Endothelial cell of umbilical vein (primary cell): Measurements from ENCODE around the gene DDX54. TPM values are rescaled to one million over a fixed set of nuclear protein-coding genes. Genes with fewer than 3 reads are reported as not detected.

Experiments
- BruUV-seq: library from RNA; stranded (reverse); fragments of 400-500 nt; replicated peaks from 2 replicates; lab custom pipeline; 2021; lab: Mats Ljungman, UMichigan
- CTCF ChIA-PET: fragments of 300-600, 350-600 bp; sonication (Branson Sonifier 250); formaldehyde crosslinking; loops from one replicate; lab custom pipeline; 2021; ENCODE audit warnings: antibody characterized with exemption, inconsistent platforms; lab: Charles Lee
- POLR2A ChIA-PET: fragments of 300-600, 350-600 bp; sonication (Branson Sonifier 250); formaldehyde crosslinking; loops from one replicate; lab custom pipeline; 2021; ENCODE audit warnings: antibody characterized with exemption, inconsistent platforms; lab: Charles Lee
- DNase-seq: peaks from one replicate; pipeline ENCODE4 v3.0.0-alpha.2; 2011; ENCODE audit warnings: low read depth, low spot score
- FAIRE-seq: peaks from 2 replicates; lab custom pipeline; 2011; peaks lifted over from hg19 to GRCh38; lab: Jason Lieb, UNC
- H2AFZ ChIP-seq: 2 replicates; pipeline ENCODE4 v1.6.0; 2012; ENCODE audit warnings: low read depth, low read length, control low read depth, inconsistent platforms
- H3K27ac ChIP-seq: 2 replicates; pipeline ENCODE4 v1.5.1; 2011; ENCODE audit warnings: low read depth, mild to moderate bottlenecking, control low read depth, low read length, moderate library complexity; ENCODE audit not compliant: insufficient read depth
- H3K27me3 ChIP-seq, 2 experiments: 2 replicates each; pipeline versions ENCODE4 v1.6.0 to v1.6.1; 2011; ENCODE audit warnings: low read length in 2 of 2, mixed read lengths in 1 of 2; ENCODE audit not compliant: control insufficient read depth in 2 of 2, insufficient read depth in 2 of 2
- H3K36me3 ChIP-seq, 2 experiments: 2 replicates in 1 of 2; 3 replicates in 1 of 2; pipeline ENCODE4 v1.5.1; 2011; ENCODE audit warnings: low read length in 2 of 2, mild to moderate bottlenecking in 1 of 2, moderate library complexity in 1 of 2; ENCODE audit not compliant: control insufficient read depth in 2 of 2, insufficient read depth in 2 of 2; ENCODE audit errors: extremely low read depth in 1 of 2
- H3K4me1 ChIP-seq: 3 replicates; pipeline ENCODE4 v1.5.1; 2011; ENCODE audit warnings: mild to moderate bottlenecking, low read length; ENCODE audit not compliant: control insufficient read depth, insufficient read depth; ENCODE audit errors: extremely low read depth
- H3K4me2 ChIP-seq: 2 replicates; pipeline ENCODE4 v1.6.1; 2011; ENCODE audit warnings: low read length, control low read depth, mixed read lengths; ENCODE audit not compliant: insufficient read depth
- H3K4me3 ChIP-seq, 3 experiments: fragments of 200-600 bp in 1 of 3; sonication (generic), shearing (Covaris generic) in 1 of 3; replicated peaks in 1 of 3; 2 replicates each; pipeline ENCODE4 v1.5.1; 2011 to 2016; ENCODE audit warnings: control low read depth in 3 of 3, low read length in 3 of 3, mild to moderate bottlenecking in 2 of 3, inconsistent platforms in 1 of 3, low read depth in 1 of 3, moderate library complexity in 1 of 3; ENCODE audit not compliant: insufficient read depth in 1 of 3
- H3K79me2 ChIP-seq: 2 replicates; pipeline ENCODE4 v1.6.0; 2012; ENCODE audit warnings: low read length, inconsistent platforms; ENCODE audit not compliant: control insufficient read depth, insufficient read depth
- H3K9ac ChIP-seq: replicated peaks from 2 replicates; pipeline ENCODE3; 2011; ENCODE audit warnings: low read length, control low read depth; ENCODE audit not compliant: insufficient read depth; ENCODE audit errors: extremely low read depth
- H3K9me1 ChIP-seq: replicated peaks from 3 replicates; pipeline ENCODE4 v1.6.0; 2011; ENCODE audit warnings: mild to moderate bottlenecking, low read length; ENCODE audit not compliant: control insufficient read depth, insufficient read depth; ENCODE audit errors: extremely low read depth
- H3K9me3 ChIP-seq: replicated peaks from 2 replicates; pipeline ENCODE4 v1.5.1; 2012; ENCODE audit warnings: low read length, inconsistent platforms; ENCODE audit not compliant: control insufficient read depth, insufficient read depth
- H4K20me1 ChIP-seq: replicated peaks from 2 replicates; pipeline ENCODE3; 2011; ENCODE audit warnings: mild to moderate bottlenecking, low read length; ENCODE audit not compliant: control insufficient read depth, insufficient read depth; ENCODE audit errors: extremely low read depth
- CTCF ChIP-seq, 2 donors: IDR thresholded peaks; 1 replicate in 1 of 2; 2 replicates in 1 of 2; pipeline ENCODE4 v1.5.1; 2011; ENCODE audit warnings: low read length in 2 of 2, mild to moderate bottlenecking in 2 of 2, moderate library complexity in 2 of 2, control low read depth in 1 of 2, inconsistent platforms in 1 of 2, low read depth in 1 of 2; ENCODE audit not compliant: insufficient read depth in 1 of 2; ENCODE audit errors: extremely low read depth in 1 of 2
- EZH2 ChIP-seq: IDR thresholded peaks from 2 replicates; pipeline ENCODE4 v1.6.1; 2012; ENCODE audit warnings: borderline replicate concordance, low read depth, mild to moderate bottlenecking, moderate library complexity, low read length, inconsistent platforms; ENCODE audit not compliant: severe bottlenecking
- FOS ChIP-seq: IDR thresholded peaks from 2 replicates; pipeline ENCODE4 v1.6.1; 2011; ENCODE audit warnings: mild to moderate bottlenecking, low read length, moderate library complexity, borderline replicate concordance; ENCODE audit not compliant: insufficient read depth
- GATA2 ChIP-seq: IDR thresholded peaks from 2 replicates; pipeline ENCODE4 v1.7.0; 2011; ENCODE audit warnings: low read depth, mild to moderate bottlenecking, moderate library complexity, mixed read lengths, low read length; ENCODE audit not compliant: insufficient read length, insufficient read depth
- JUN ChIP-seq: IDR thresholded peaks from 2 replicates; pipeline ENCODE4 v1.6.1; 2011; ENCODE audit warnings: borderline replicate concordance, low read depth; ENCODE audit not compliant: insufficient read length, insufficient read depth
- MAX ChIP-seq: IDR thresholded peaks from 2 replicates; pipeline ENCODE4 v1.6.1; 2011; ENCODE audit not compliant: insufficient read depth, insufficient read length
- MYC ChIP-seq: IDR thresholded peaks from one replicate; pipeline ENCODE4 v1.6.1; 2011; ENCODE audit warnings: mild to moderate bottlenecking, low read depth, low read length
- POLR2A ChIP-seq: IDR thresholded peaks from 2 replicates; pipeline ENCODE4 v1.6.1; 2012; ENCODE audit warnings: low read depth, mild to moderate bottlenecking, control low read depth, low read length
- POLR2AphosphoS5 ChIP-seq: IDR thresholded peaks from 2 replicates; pipeline ENCODE4 v1.6.1; 2012; ENCODE audit warnings: low read depth, mild to moderate bottlenecking, control low read depth, low read length, moderate library complexity; ENCODE audit not compliant: insufficient read depth
- dilution Hi-C: fragments of 300-500 bp; cut with MboI; formaldehyde crosslinking; loops from one replicate; pipeline ENCODE4 v1.15.0; 2019; ENCODE audit warnings: low sequenced_read_pairs; ENCODE audit not compliant: extremely low pct_ligation_motif_present
- intact Hi-C: fragments of 100-400 bp; cut with micrococcal nuclease; formaldehyde crosslinking; loops from one replicate; pipeline ENCODE4 v1.10.0; 2022
- polyA plus RNA-seq, 4 experiments: library from polyadenylated mRNA; depleted of rRNA in 3 of 4; stranded (reverse) in 3 of 4; unstranded in 1 of 4; fragments of >200 nt; gene quantifications; 2 replicates each; pipeline versions ENCODE4 v1.2.1 to v1.2.3, GENCODE V29; 2011 to 2012; ENCODE audit warnings: missing spikeins in 1 of 4
- total RNA-seq: library from RNA; stranded (reverse); gene quantifications from 2 replicates; pipeline ENCODE4 v1.2.3, GENCODE V29; 2021

Gene DDX54
- total and polyA plus RNA-seq, 2 donors (not counting 3 experiments of a cell fraction or from before 2014, with no cell fraction given): 54.1 to 90.0 TPM

GRCh38 chr12:113135178-113136127, 49.8 kb downstream of the DDX54 start, which contains the start of gene RASAL1:
Gene RASAL1, minus strand, starts transcription at chr12:113135761. Its CDS starts 299 bp downstream, at chr12:113135462.
- no peak within 1 kb of the TSS for H3K9ac ChIP-seq
- no peak within 1 kb of the TSS for H3K4me2 ChIP-seq
- H4K20me1 ChIP-seq: no peaks in the 10 kb centered on the region
- no peaks in the 10 kb centered on the region for H3K27me3 ChIP-seq
- TF ChIP-seq CTCF (IDR thresholded peaks at IDR 0.05; ENCODE audit: extremely low read depth in 1 of 2, insufficient read depth in 1 of 2, low read depth in 1 of 2, low read length in 2 of 2): peak in 1 of 2 donors; percentile 31
- TF ChIP-seq POLR2A: no peak
- dilution Hi-C loops: no loop called here
- no peaks in the 10 kb centered on the region for H3K79me2 ChIP-seq
- CTCF ChIA-PET: interaction anchor here (0.5 to 3.3 kb wide), 3 partner anchors 39 to 143 kb away, joined by 3 to 10 read pairs (median 5); no protein-coding TSS in a partner anchor
- H3K27ac ChIP-seq: no peak within 1 kb of the TSS
- H2AFZ ChIP-seq: no peak within 1 kb of the TSS
- FAIRE-seq: no peak
- POLR2A ChIA-PET: interaction anchor here (0.5 kb wide), 1 partner anchor 8 kb away, joined by 3 read pairs; no protein-coding TSS in a partner anchor
- DNase-seq: no peak
- H3K9me3 ChIP-seq: no peaks in the 10 kb centered on the region
- H3K4me3 ChIP-seq: no peak within 1 kb of the TSS
- H3K9me1 ChIP-seq: no peaks in the 10 kb centered on the region
- H3K36me3 ChIP-seq: no peaks in the 10 kb centered on the region
- BruUV-seq: no TSS peak
- intact Hi-C loops: no loop called here
- no peaks in the 10 kb centered on the region for H3K4me1 ChIP-seq

- ChIA-PET POLR2A (interaction anchor here (0.7 kb wide), 1 partner anchor 279 kb away, joined by 6 read pairs; no protein-coding TSS in a partner anchor), CTCF (interaction anchor here (3.3 kb wide), 1 partner anchor 142 kb away, joined by 10 read pairs; no protein-coding TSS in a partner anchor)
- no peak for DNase-seq
- H3K9me3 ChIP-seq: no peaks in the 10 kb centered on the region
- no peak overlapping the region for H3K4me3 ChIP-seq
- no peaks in the 10 kb centered on the region for H4K20me1 ChIP-seq
- H3K27ac ChIP-seq: no peak overlapping the region
- no peak for FAIRE-seq
- H3K9me1 ChIP-seq: no peaks in the 10 kb centered on the region
- no peaks in the 10 kb centered on the region for H3K4me1 ChIP-seq
- no peaks in the 10 kb centered on the region for H3K79me2 ChIP-seq
- no peaks in the 10 kb centered on the region for H3K27me3 ChIP-seq
- H2AFZ ChIP-seq: no peak overlapping the region
- dilution Hi-C loops (no loop called here), intact Hi-C loops (no loop called here)
- H3K4me2 ChIP-seq: no peak overlapping the region
- no peaks in the 10 kb centered on the region for H3K36me3 ChIP-seq
- H3K9ac ChIP-seq: no peak overlapping the region
- TF ChIP-seq JUN (no peak), MAX (no peak), CTCF (IDR thresholded peaks at IDR 0.05; ENCODE audit: extremely low read depth in 1 of 2, insufficient read depth in 1 of 2, low read depth in 1 of 2, low read length in 2 of 2) (no peak), MYC (no peak), POLR2AphosphoS5 (no peak), FOS (no peak), EZH2 (no peak), GATA2 (no peak), POLR2A (no peak)
- BruUV-seq: no TSS peak
Observed at GRCh38 chr12:113134521-113134951, 50.7 kb downstream of the DDX54 start.
